ENCODE results near the gene PPM1L. TPM values are rescaled to one million over a fixed set of nuclear protein-coding genes. Genes with fewer than 3 reads are reported as not detected.

PPM1L gene
- total and polyA plus RNA-seq, 10 of the 15 experiments (the other 5 are each of a cell fraction or from before 2014, with no cell fraction given), result under 0.01 to 0.33 (median 0.06) TPM; not detected in 1

GRCh38 chr3:160820022-160820421 lies 64.0 kb downstream of the PPM1L start:
- in situ Hi-C loops (cut with MboI), result no loop called here
- RAD21 ChIA-PET (ENCODE audit: unreplicated experiment), result no interaction called here
- no TSS peak for BruUV-seq (replicated peaks)

DNA sequence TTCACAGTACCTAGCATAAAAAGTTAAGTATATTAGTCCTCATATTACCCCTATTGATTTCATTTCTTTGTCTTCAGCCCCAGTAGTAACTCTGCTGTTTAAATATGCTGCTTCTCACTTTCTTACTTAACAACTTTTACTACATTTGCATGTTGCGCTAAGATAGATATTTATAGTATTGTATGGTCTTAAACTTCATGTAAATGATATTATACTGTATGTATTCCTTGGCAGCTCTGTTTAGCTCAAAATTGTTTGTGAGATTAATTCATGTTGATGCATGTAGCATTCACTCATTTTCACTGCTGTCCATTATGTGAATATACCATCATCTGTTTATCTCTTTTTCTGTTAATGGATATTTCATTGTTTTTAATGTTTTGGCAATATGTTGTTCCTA lies 64.4 kb downstream of the PPM1L start:
- H3K4me3 ChIP-seq, result no peak overlapping the region
- intact Hi-C loops (cut with micrococcal nuclease; ENCODE audit: unreplicated experiment), result no loop called here
- no peaks in the 10 kb centered on the region for H3K4me1 ChIP-seq (ENCODE audit: control insufficient read depth, insufficient read depth, low read length)
- H3K36me3 ChIP-seq (ENCODE audit: control insufficient read depth in 2 of 2, insufficient read depth in 2 of 2, low read length in 1 of 2), result no peaks in the 10 kb centered on the region
- in situ Hi-C loops (cut with MboI), result no loop called here
- FAIRE-seq (no peak), DNase-seq (ENCODE audit: low read depth, low spot score) (no peak), ATAC-seq (no peak)
- H3K4me2 ChIP-seq (ENCODE audit: control insufficient read depth, insufficient read depth), result no peak overlapping the region
- ChIA-PET CTCF (no interaction called here), SMC1A (ENCODE audit: uncharacterized antibody, unreplicated experiment) (interaction anchor here (1.2 kb wide), 1 partner anchor 52 kb away, joined by 3 read pairs; no protein-coding TSS in a partner anchor), POLR2A (no interaction called here), RAD21 (ENCODE audit: unreplicated experiment) (no interaction called here)
- BruUV-seq (replicated peaks), result no TSS peak
- WGBS (ENCODE audit: insufficient coverage, insufficient replicate concordance, low lambda C conversion rate, missing lambda C conversion rate), result 100% methylated on average over 1 of the region's 1 CpG
- H3K27ac ChIP-seq (ENCODE audit: control insufficient read depth, insufficient read depth), result no peak overlapping the region
- no peaks in the 10 kb centered on the region for H3K79me2 ChIP-seq (ENCODE audit: control insufficient read depth, insufficient read depth, low read length)
- no peak overlapping the region for H2AFZ ChIP-seq (ENCODE audit: control insufficient read depth, low read depth, low read length)
- no peak for TF ChIP-seq FOS (IDR thresholded peaks at IDR 0.05; ENCODE audit: borderline replicate concordance, extremely low read depth, insufficient read length)
- TF ChIP-seq SUZ12 (IDR thresholded peaks at IDR 0.05; ENCODE audit: unreplicated experiment), result no peak
- no peak for TF ChIP-seq EP300 (IDR thresholded peaks at IDR 0.05; ENCODE audit: borderline replicate concordance in 1 of 2, control insufficient read depth in 1 of 2, low read depth in 2 of 2, low read length in 2 of 2)
- TF ChIP-seq KAT2A (conservative IDR thresholded peaks at IDR 0.05; ENCODE audit: control insufficient read depth, low read depth, low read length), result no peak
- no peak for TF ChIP-seq ASH2L (IDR thresholded peaks at IDR 0.05; ENCODE audit: borderline replicate concordance, low read depth)
- TF ChIP-seq NR2F1 (conservative IDR thresholded peaks at IDR 0.05), result no peak
- no peak for TF ChIP-seq RFX5 (IDR thresholded peaks at IDR 0.05; ENCODE audit: low read depth, low read length)
- TF ChIP-seq LARP7 (IDR thresholded peaks at IDR 0.05), result no peak
- no peak for TF ChIP-seq SPI1 (IDR thresholded peaks at IDR 0.05; ENCODE audit: borderline replicate concordance, insufficient read depth, low read depth, low read length)
- no peak for TF ChIP-seq SREBF2 (IDR thresholded peaks at IDR 0.05; ENCODE audit: low read length)
- TF ChIP-seq USF1 (IDR thresholded peaks at IDR 0.05; ENCODE audit: borderline replicate concordance, extremely low read length, insufficient read depth, low read depth, low read length), result no peak
- H3K27me3 ChIP-seq (replicated peaks in 1 of 2; ENCODE audit: control insufficient read depth in 2 of 2, insufficient read depth in 2 of 2, low read length in 1 of 2), result no peaks in the 10 kb centered on the region
- H3K9ac ChIP-seq (ENCODE audit: control insufficient read depth, insufficient read depth, low read length), result no peak overlapping the region
- no peaks in the 10 kb centered on the region for H3K9me3 ChIP-seq (replicated peaks; ENCODE audit: control insufficient read depth, insufficient read depth, low read length)
- H4K20me1 ChIP-seq (ENCODE audit: control insufficient read depth, insufficient read depth), result no peaks in the 10 kb centered on the region

More at GRCh38 chr3:160820022-160820421, 64.0 kb downstream of the PPM1L start:
- 38% methylated on average over 1 of the region's 1 CpG for WGBS (ENCODE audit: insufficient coverage, insufficient replicate concordance, low lambda C conversion rate, missing lambda C conversion rate)
- Histone ChIP-seq H2AFZ (ENCODE audit: control insufficient read depth, low read depth, low read length) (no peak overlapping the region), H3K79me2 (ENCODE audit: control insufficient read depth, insufficient read depth, low read length) (no peaks in the 10 kb centered on the region), H3K36me3 (ENCODE audit: control insufficient read depth in 2 of 2, insufficient read depth in 2 of 2, low read length in 1 of 2) (no peaks in the 10 kb centered on the region), H4K20me1 (ENCODE audit: control insufficient read depth, insufficient read depth) (no peaks in the 10 kb centered on the region), H3K27ac (ENCODE audit: control insufficient read depth, insufficient read depth) (no peak overlapping the region), H3K4me3 (no peak overlapping the region), H3K9ac (ENCODE audit: control insufficient read depth, insufficient read depth, low read length) (no peak overlapping the region), H3K27me3 (replicated peaks in 1 of 2; ENCODE audit: control insufficient read depth in 2 of 2, insufficient read depth in 2 of 2, low read length in 1 of 2) (no peaks in the 10 kb centered on the region), H3K4me1 (ENCODE audit: control insufficient read depth, insufficient read depth, low read length) (no peaks in the 10 kb centered on the region), H3K9me3 (replicated peaks; ENCODE audit: control insufficient read depth, insufficient read depth, low read length) (no peaks in the 10 kb centered on the region), H3K4me2 (ENCODE audit: control insufficient read depth, insufficient read depth) (no peak overlapping the region)
- ChIA-PET POLR2A (no interaction called here), CTCF (no interaction called here), SMC1A (ENCODE audit: uncharacterized antibody, unreplicated experiment) (interaction anchor here (1.2 kb wide), 1 partner anchor 51 kb away, joined by 3 read pairs; no protein-coding TSS in a partner anchor)
- DNase-seq (ENCODE audit: low read depth, low spot score) (no peak), FAIRE-seq (no peak), ATAC-seq (no peak)
- intact Hi-C loops (cut with micrococcal nuclease; ENCODE audit: unreplicated experiment), result no loop called here
- TF ChIP-seq BRCA1 (IDR thresholded peaks at IDR 0.05; ENCODE audit: low read depth, low read length) (no peak), NFIC (IDR thresholded peaks at IDR 0.05; ENCODE audit: low read depth, low read length) (no peak), ZBED1 (IDR thresholded peaks at IDR 0.05; ENCODE audit: borderline replicate concordance) (no peak), ATF7 (IDR thresholded peaks at IDR 0.05; ENCODE audit: low read depth) (no peak)

Data from GM12878 (cell line).